GM12891 (cell line): ENCODE results near the gene NPM3.

Source experiments
- POLR2A ChIP-seq: IDR thresholded peaks from 2 replicates; pipeline ENCODE4 v1.6.1; 2011; ENCODE audit warnings: low read depth, low read length, control low read depth
- POLR2AphosphoS5 ChIP-seq: IDR thresholded peaks from 2 replicates; pipeline ENCODE4 v1.6.1; 2011; ENCODE audit warnings: low read depth, low read length, control low read depth
- SPI1 ChIP-seq: IDR thresholded peaks from 2 replicates; pipeline ENCODE4 v1.6.1; 2011; ENCODE audit warnings: low read depth, low read length, control low read depth
- TAF1 ChIP-seq: IDR thresholded peaks from 2 replicates; pipeline ENCODE4 v1.6.1; 2011; ENCODE audit warnings: low read depth, low read length, control low read depth

DNA sequence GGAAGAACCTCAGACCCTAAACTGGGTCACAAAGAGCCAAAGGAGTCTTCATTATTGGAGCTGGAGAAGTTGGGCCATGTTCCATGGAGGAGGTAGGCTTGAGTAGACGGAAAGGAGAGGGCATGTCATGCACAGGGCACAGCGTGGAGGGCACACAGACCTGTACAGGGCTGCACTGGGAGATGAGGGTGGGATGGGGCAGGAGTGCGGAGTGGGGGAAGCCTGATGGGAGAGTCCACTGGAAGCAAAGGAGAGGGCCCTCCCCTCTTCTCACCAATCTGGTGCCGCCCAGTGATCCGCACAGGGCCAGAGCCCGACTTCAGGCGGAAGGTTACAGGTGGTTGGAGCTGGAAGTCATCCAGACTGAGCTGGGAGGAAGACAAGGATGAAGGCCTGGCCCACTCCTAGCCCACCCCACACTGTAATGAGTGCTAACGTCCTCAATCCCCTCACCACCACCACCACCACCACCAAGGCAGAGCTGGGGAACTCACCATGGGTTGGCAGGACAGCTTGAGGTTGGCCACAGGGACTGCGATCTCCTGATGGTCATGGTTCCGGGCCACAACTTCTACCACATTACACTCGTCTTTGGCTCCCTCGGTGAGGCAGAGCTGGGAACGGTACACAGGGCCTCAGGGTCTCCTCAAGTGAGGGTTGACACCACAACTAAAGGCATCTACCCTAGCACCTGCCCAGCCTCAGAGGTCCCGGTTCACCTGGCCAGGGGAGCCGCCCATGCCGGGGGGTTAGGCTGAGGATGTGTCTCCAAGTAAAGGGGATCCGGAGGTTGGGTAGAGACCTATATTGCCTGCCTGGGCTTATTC, 1.0 kb downstream of the NPM3 start:
- TF ChIP-seq POLR2AphosphoS5 = no peak
- no peak for TF ChIP-seq TAF1
- TF ChIP-seq SPI1 = no peak
- no peak for TF ChIP-seq POLR2A
